Lower lobe of right lung (tissue), 2 donors: ENCODE results near the gene CEACAM16. TPM values are rescaled to one million over a fixed set of nuclear protein-coding genes. Genes with fewer than 3 reads are reported as not detected.

Experiments
- ATAC-seq, 2 donors: fragments of 200-7000 bp; cut with Tn5 transposase; one replicate each; pipeline ENCODE4 v1.9.1; 2020 to 2022; ENCODE audit warnings: mild to moderate bottlenecking in 2 of 2, moderate library complexity in 2 of 2
- DNase-seq: peaks from one replicate; pipeline ENCODE4 v3.0.0-alpha.2; 2020
- H3K27ac ChIP-seq: fragments of 200-600 bp; one replicate; pipeline ENCODE4 v1.8.0; 2022
- H3K27me3 ChIP-seq: fragments of 200-600 bp; one replicate; pipeline ENCODE4 v1.8.0; 2022; ENCODE audit warnings: low read depth
- H3K36me3 ChIP-seq: fragments of 200-600 bp; one replicate; pipeline ENCODE4 v1.8.0; 2022; ENCODE audit warnings: mild to moderate bottlenecking
- H3K4me1 ChIP-seq: fragments of 200-600 bp; one replicate; pipeline ENCODE4 v1.8.0; 2022
- H3K4me3 ChIP-seq: fragments of 200-600 bp; one replicate; pipeline ENCODE4 v1.8.0; 2022; ENCODE audit warnings: mild to moderate bottlenecking
- H3K9me3 ChIP-seq: fragments of 200-600 bp; one replicate; pipeline ENCODE4 v1.8.0; 2022
- intact Hi-C: fragments of 100-400 bp; cut with DNase I; formaldehyde crosslinking; loops from one replicate; pipeline ENCODE4 v1.11.0; 2022
- total RNA-seq: library from RNA; stranded (reverse); fragmentation: NEBNext Ultra II Directional; extraction: Animal tissue kit (Norgen Biotek cat#: 25700); gene quantifications from one replicate; pipeline ENCODE4 v1.2.1, GENCODE V29; 2021
- TF ChIP-seq, protein P1 (sequence below): fragments of 200-600 bp; IDR thresholded peaks from one replicate; pipeline ENCODE4 v1.8.0; 2022; ENCODE audit warnings: antibody characterized with exemption, mild to moderate bottlenecking
- donor health status: DM: no; HTN: yes; CAD: no; lungs with severe emphysema.

The CEACAM16 gene
- total RNA-seq, 1 donor from 2014 or later: not detected

DNA sequence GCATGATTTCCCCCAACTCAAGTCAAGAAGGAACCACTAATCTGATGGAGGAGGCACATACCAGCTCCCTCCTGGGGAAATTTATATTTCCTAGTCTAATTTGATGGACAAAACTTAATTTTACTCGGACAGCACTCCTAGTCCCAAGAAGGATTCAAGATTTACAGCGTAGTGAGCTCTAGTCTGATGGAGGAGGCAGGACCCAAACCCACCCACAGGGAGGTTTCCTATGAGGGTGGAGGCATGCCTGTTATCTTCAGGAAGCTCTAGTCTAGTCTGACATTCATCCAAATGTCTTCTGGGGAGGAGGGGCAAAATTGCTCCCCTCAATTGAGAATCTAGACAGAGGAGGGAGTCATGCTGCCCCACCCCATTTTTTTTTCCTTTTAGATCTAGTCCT lies 39.2 kb downstream of the CEACAM16 start:
- no peak for ATAC-seq

DNA sequence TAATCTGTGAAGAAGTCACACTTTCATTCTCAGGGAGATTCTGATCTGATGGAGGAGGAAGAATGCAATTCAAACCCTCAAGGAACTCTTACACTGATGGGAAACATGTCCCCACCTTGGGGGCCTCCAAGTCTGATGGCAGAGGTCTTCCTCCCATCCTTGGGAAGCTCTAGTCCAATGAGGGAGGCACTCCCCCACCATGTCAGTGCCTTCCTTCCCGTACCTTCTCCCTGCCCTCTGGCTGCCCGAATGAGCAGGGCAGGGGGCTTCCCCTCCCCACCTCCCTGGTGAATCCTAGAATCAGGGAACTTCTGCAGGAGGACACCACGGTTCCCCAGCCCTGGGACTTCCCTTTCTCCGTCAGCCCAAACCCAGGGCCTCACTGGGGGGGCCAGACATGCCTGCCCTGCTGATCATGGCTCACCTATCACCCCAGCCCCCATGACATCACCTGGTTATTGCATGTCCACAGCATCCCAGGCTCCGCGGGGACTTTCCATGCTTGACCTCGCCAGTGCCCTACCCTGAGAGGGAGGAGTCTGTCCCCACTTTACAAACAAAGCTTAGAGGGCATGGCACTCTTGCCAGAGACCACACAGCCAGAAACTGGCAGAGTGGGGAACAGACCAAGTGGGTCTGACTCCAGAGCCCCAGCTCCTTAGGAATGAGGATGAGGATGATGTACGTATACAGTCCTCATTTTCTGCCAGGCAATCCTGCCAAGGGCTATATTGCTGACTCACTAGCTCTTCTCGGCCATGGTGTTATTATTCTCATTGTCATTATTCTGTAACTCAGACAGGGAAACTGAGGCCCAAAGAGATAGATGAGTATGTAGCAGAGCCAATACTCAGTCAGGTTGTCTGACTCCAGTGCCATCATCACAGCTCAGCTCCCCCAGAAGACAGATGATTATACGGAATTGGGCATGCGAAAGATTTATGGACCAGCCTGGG lies 39.9 kb downstream of the CEACAM16 start:
- intact Hi-C loops: no loop called here
- Histone ChIP-seq H3K27ac (no peak overlapping the region), H3K9me3 (no peaks in the 10 kb centered on the region), H3K27me3 (no peaks in the 10 kb centered on the region), H3K36me3 (no peaks in the 10 kb centered on the region), H3K4me3 (no peak overlapping the region), H3K4me1 (peaks cover 66% of the 10 kb centered on the region)
- DNase-seq (no peak), ATAC-seq (peak; percentile 17 to 33)
- TF ChIP-seq, protein P1, sequence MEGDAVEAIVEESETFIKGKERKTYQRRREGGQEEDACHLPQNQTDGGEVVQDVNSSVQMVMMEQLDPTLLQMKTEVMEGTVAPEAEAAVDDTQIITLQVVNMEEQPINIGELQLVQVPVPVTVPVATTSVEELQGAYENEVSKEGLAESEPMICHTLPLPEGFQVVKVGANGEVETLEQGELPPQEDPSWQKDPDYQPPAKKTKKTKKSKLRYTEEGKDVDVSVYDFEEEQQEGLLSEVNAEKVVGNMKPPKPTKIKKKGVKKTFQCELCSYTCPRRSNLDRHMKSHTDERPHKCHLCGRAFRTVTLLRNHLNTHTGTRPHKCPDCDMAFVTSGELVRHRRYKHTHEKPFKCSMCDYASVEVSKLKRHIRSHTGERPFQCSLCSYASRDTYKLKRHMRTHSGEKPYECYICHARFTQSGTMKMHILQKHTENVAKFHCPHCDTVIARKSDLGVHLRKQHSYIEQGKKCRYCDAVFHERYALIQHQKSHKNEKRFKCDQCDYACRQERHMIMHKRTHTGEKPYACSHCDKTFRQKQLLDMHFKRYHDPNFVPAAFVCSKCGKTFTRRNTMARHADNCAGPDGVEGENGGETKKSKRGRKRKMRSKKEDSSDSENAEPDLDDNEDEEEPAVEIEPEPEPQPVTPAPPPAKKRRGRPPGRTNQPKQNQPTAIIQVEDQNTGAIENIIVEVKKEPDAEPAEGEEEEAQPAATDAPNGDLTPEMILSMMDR: no peak

More for the DNA sequence above, 39.2 kb downstream of the CEACAM16 start:
- intact Hi-C loops: no loop called here
- Histone ChIP-seq H3K27ac (no peak overlapping the region), H3K4me3 (no peak overlapping the region), H3K27me3 (no peaks in the 10 kb centered on the region), H3K4me1 (peaks cover 58% of the 10 kb centered on the region), H3K9me3 (no peaks in the 10 kb centered on the region), H3K36me3 (no peaks in the 10 kb centered on the region)
- TF ChIP-seq, protein P1: no peak
- no peak for DNase-seq

DNA sequence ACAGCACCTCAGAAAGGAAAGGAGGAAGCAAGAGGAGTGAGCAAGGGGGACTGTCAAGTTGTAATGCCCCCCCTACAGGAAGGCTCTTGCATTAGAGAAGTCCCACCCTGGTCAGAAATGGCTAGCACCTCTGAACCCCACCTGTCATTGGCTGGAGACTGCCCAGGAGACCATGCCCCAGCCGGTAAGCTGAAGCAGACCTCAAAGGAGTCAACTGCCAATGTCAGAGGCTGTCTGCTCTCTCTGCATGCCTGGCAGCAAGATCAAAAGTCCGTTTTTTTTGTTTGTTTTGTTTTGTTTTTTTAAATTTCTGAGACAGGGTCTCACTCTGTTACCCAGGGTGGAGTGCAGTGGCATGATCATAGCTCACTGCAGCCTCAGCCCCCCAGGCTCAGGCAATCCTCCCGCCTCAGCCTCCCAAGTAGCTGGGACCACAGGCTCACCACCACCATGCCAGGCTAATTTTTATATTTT lies 41.4 kb downstream of the CEACAM16 start:
- intact Hi-C loops: no loop called here
- TF ChIP-seq, protein P1: no peak
- DNase-seq (no peak), ATAC-seq (no peak)
- H3K4me1 ChIP-seq: peaks cover 81% of the 10 kb centered on the region
- no peaks in the 10 kb centered on the region for H3K9me3 ChIP-seq
- no peak overlapping the region for H3K4me3 ChIP-seq
- no peaks in the 10 kb centered on the region for H3K27me3 ChIP-seq
- no peaks in the 10 kb centered on the region for H3K36me3 ChIP-seq
- no peak overlapping the region for H3K27ac ChIP-seq

DNA sequence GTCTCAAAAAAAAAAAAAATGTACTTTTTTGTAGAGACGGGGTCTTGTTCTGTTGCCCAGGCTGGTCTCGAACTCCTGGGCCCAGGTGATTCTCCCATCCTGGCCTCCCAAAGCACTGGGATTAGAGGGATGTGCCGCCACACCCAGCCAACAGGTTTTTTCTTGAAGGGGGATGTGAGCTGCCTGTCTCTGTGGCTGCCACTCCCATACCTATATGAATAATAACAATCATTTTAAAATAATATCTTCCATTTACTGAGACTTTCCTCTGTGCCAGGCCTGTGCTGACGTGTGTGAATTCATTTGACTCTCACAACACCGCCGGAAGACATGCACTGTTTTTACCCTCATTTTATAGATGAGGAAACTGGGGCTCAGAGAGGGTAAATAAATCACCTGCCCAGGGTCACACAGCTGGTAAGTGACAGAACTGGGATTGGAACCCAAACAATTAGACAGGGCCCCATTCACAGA lies 42.3 kb downstream of the CEACAM16 start:
- no peak for ATAC-seq
- Histone ChIP-seq H3K36me3 (no peaks in the 10 kb centered on the region), H3K4me3 (no peak overlapping the region), H3K27me3 (no peaks in the 10 kb centered on the region), H3K4me1 (peaks cover 86% of the 10 kb centered on the region), H3K9me3 (no peaks in the 10 kb centered on the region), H3K27ac (peak overlapping the region; percentile 86)
- intact Hi-C loops: no loop called here
- no peak for DNase-seq
- TF ChIP-seq, protein P1: no peak

DNA sequence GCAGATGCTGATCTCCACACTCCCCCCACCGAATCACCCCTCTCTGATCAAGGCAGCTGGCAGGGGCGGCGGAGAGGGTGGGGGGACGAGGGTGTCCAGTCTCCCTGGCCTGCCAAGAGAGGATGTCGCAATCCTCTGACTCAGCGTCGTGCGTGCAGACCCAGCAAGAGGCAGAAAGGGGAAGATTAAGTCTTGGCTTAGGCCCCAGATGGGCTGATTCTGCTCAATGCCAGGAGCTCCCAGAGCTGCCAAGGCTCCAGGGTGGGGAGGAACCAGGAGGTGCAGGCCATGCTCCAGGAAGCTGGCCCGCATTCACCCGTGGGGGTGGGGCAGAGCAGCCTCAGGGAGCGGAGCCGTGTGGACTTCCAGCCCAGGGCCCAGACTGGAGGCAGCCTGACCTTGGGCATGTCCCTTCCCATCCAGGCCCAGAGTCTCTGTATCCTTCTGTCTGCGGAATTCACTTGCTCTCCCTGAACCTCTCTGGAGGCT lies 42.9 kb downstream of the CEACAM16 start:
- H3K4me1 ChIP-seq: peaks cover 90% of the 10 kb centered on the region

More for the DNA sequence above, 42.9 kb downstream of the CEACAM16 start:
- TF ChIP-seq, protein P1: no peak
- H3K27me3 ChIP-seq: no peaks in the 10 kb centered on the region
- intact Hi-C loops: no loop called here
- no peaks in the 10 kb centered on the region for H3K9me3 ChIP-seq
- peak; percentile 92 to 95 for ATAC-seq
- peak overlapping the region; percentile 8 for H3K4me3 ChIP-seq
- H3K27ac ChIP-seq: peak overlapping the region; percentile 86
- peak; percentile 96 for DNase-seq
- no peaks in the 10 kb centered on the region for H3K36me3 ChIP-seq
